Peyer's patch (tissue), 4 donors: Measurements from ENCODE around the gene TPP1. TPM values are rescaled to one million over a fixed set of nuclear protein-coding genes. Genes with fewer than 3 reads are reported as not detected.

Source experiments
- DNase-seq, 3 donors: peaks; one replicate each; pipeline ENCODE4 v3.0.0-alpha.2; 2017 to 2019
- H3K27ac ChIP-seq, 4 donors: fragments of 200-600 bp; sonication (generic); one replicate each; pipeline ENCODE4 v1.5.1; 2016 to 2019
- H3K27me3 ChIP-seq, 2 donors: fragments of 200-600 bp; sonication (generic); one replicate each; pipeline ENCODE4 v1.5.1; 2019
- H3K36me3 ChIP-seq, 3 donors: fragments of 200-600 bp; sonication (generic); one replicate each; pipeline ENCODE4 v1.5.1; 2016 to 2019
- H3K4me1 ChIP-seq, 4 donors: fragments of 200-600 bp; sonication (generic); one replicate each; pipeline ENCODE4 v1.5.1; 2016 to 2019
- H3K4me3 ChIP-seq, 4 donors: fragments of 200-600 bp; sonication (generic); 1 replicate in 3 of 4; 2 replicates in 1 of 4; pipeline ENCODE4 v1.5.1; 2016 to 2019; ENCODE audit warnings: mild to moderate bottlenecking in 1 of 4
- H3K9me3 ChIP-seq, 4 donors: fragments of 200-600 bp; sonication (generic); one replicate each; pipeline ENCODE4 v1.5.1; 2016 to 2019; ENCODE audit warnings: mild to moderate bottlenecking in 1 of 4
- CTCF ChIP-seq, 6 experiments: fragments of 450-650 bp in 4 of 6; fragments of 200-600 bp in 2 of 6; sonication (generic) in 1 of 6; IDR thresholded peaks; one replicate each; pipeline ENCODE4 v1.5.1; 2017 to 2019; ENCODE audit warnings: antibody characterized with exemption in 6 of 6, mild to moderate bottlenecking in 3 of 6, moderate library complexity in 1 of 6
- POLR2A ChIP-seq, 2 donors: fragments of 450-650 bp; IDR thresholded peaks; one replicate each; pipeline ENCODE4 v1.5.1; 2017; ENCODE audit warnings: antibody characterized with exemption in 2 of 2, mild to moderate bottlenecking in 2 of 2, moderate library complexity in 2 of 2
- total RNA-seq, 4 donors: library from RNA; depleted of rRNA; stranded (reverse); fragments of >200 nt; gene quantifications; one replicate each; pipeline ENCODE4 v1.1.0, GENCODE V29; 2016

TPP1 gene
- total RNA-seq, 4 donors from 2014 or later, result 79.2 to 232 (median 134) TPM

- peaks cover 0 to 33% (median 7%) of the 10 kb centered on the region in 4 donors for H3K4me1 ChIP-seq
- H3K27me3 ChIP-seq, result no peaks in the 10 kb centered on the region
- no peak overlapping the region for H3K4me3 ChIP-seq
- DNase-seq, result no peak
- H3K36me3 ChIP-seq, result peaks cover 0 to 22% (median 0%) of the 10 kb centered on the region in 3 donors
- TF ChIP-seq CTCF (IDR thresholded peaks at IDR 0.05) (no peak), POLR2A (IDR thresholded peaks at IDR 0.05) (no peak)
- H3K9me3 ChIP-seq, result no peaks in the 10 kb centered on the region
- no peak overlapping the region for H3K27ac ChIP-seq
Measured at GRCh38 chr11:6615882-6616585, 3.2 kb downstream of the TPP1 start.

GRCh38 chr11:6615046-6615445 is 4.2 kb downstream of the TPP1 start:
- Histone ChIP-seq H3K27ac (peak overlapping the region in 1 of 4 donors; percentile 7), H3K4me1 (peaks cover 0 to 42% (median 7%) of the 10 kb centered on the region in 4 donors), H3K36me3 (peaks cover 0 to 31% (median 0%) of the 10 kb centered on the region in 3 donors), H3K4me3 (no peak overlapping the region), H3K9me3 (no peaks in the 10 kb centered on the region), H3K27me3 (no peaks in the 10 kb centered on the region)
- DNase-seq, result peak in 1 of 3 donors; percentile 39
- no peak for TF ChIP-seq POLR2A (IDR thresholded peaks at IDR 0.05)
- TF ChIP-seq CTCF (IDR thresholded peaks at IDR 0.05), result no peak

- H3K9me3 ChIP-seq, result no peaks in the 10 kb centered on the region
- H3K27ac ChIP-seq, result no peak overlapping the region
- peaks cover 0 to 37% (median 3%) of the 10 kb centered on the region in 3 donors for H3K36me3 ChIP-seq
- TF ChIP-seq POLR2A (IDR thresholded peaks at IDR 0.05), result no peak
- no peak for TF ChIP-seq CTCF (IDR thresholded peaks at IDR 0.05)
- no peak overlapping the region for H3K4me3 ChIP-seq
- peak in 1 of 3 donors; percentile 35 for DNase-seq
- no peaks in the 10 kb centered on the region for H3K27me3 ChIP-seq
- H3K4me1 ChIP-seq, result peaks cover 0 to 46% (median 6%) of the 10 kb centered on the region in 4 donors
Measured at GRCh38 chr11:6614446-6614845, 4.8 kb downstream of the TPP1 start.

GRCh38 chr11:6613496-6613895 is 5.7 kb downstream of the TPP1 start:
- peak overlapping the region in 1 of 4 donors; percentile 71 for H3K4me3 ChIP-seq
- no peak for DNase-seq
- peaks cover 0 to 47% (median 3%) of the 10 kb centered on the region in 3 donors for H3K36me3 ChIP-seq
- H3K9me3 ChIP-seq, result no peaks in the 10 kb centered on the region
- no peaks in the 10 kb centered on the region for H3K27me3 ChIP-seq
- TF ChIP-seq POLR2A (IDR thresholded peaks at IDR 0.05), result no peak
- TF ChIP-seq CTCF (IDR thresholded peaks at IDR 0.05), result no peak
- H3K27ac ChIP-seq, result peak overlapping the region; percentile 93 to 99 (median 94)
- H3K4me1 ChIP-seq, result peaks cover 0 to 47% (median 6%) of the 10 kb centered on the region in 4 donors

- H3K4me3 ChIP-seq, result peak within 1 kb of the TSS; percentile 71 to 99 (median 86)
- no peaks in the 10 kb centered on the region for H3K9me3 ChIP-seq
- TF ChIP-seq POLR2A (IDR thresholded peaks at IDR 0.05), result peak; percentile 93 to 99
- peak; percentile 28 to 73 (median 48) for TF ChIP-seq CTCF (IDR thresholded peaks at IDR 0.05)
- peak within 1 kb of the TSS; percentile 93 to 99 (median 94) for H3K27ac ChIP-seq
- peaks cover 0 to 57% (median 3%) of the 10 kb centered on the region in 3 donors for H3K36me3 ChIP-seq
- peaks cover 0 to 47% (median 4%) of the 10 kb centered on the region in 4 donors for H3K4me1 ChIP-seq
- H3K27me3 ChIP-seq, result no peaks in the 10 kb centered on the region
- DNase-seq, result peak; percentile 98 to 99 (median 98)
Measured at GRCh38 chr11:6612213-6613041, 6.8 kb downstream of the TPP1 start, which contains the start of gene TAF10. TAF10 (minus strand) TSS chr11:6612216; CDS start chr11:6612189, 27 bp downstream.
